Measurements from ENCODE around the gene USP38. TPM values are rescaled to one million over a fixed set of nuclear protein-coding genes. Genes with fewer than 3 reads are reported as not detected.

USP38 gene
- total and polyA plus RNA-seq, 10 donors, result 4.2 to 37.3 (median 25.1) TPM

Other genes with a start within 250 kb of the USP38 start
- 10 to 100 TPM; 21.6 to 53.6 (median 33.1) TPM for gene GAB1, start 152.0 kb downstream of the USP38 start, total RNA-seq
- 1 to 10 TPM; 1.6 to 4.7 (median 3.1) TPM for gene GAB1, start 152.0 kb downstream of the USP38 start, polyA plus RNA-seq